ENCODE data around the gene LEP. TPM values are rescaled to one million over a fixed set of nuclear protein-coding genes. Genes with fewer than 3 reads are reported as not detected.

Gene LEP
- polyA plus RNA-seq, 1 experiment, result 0.05 TPM

DNA sequence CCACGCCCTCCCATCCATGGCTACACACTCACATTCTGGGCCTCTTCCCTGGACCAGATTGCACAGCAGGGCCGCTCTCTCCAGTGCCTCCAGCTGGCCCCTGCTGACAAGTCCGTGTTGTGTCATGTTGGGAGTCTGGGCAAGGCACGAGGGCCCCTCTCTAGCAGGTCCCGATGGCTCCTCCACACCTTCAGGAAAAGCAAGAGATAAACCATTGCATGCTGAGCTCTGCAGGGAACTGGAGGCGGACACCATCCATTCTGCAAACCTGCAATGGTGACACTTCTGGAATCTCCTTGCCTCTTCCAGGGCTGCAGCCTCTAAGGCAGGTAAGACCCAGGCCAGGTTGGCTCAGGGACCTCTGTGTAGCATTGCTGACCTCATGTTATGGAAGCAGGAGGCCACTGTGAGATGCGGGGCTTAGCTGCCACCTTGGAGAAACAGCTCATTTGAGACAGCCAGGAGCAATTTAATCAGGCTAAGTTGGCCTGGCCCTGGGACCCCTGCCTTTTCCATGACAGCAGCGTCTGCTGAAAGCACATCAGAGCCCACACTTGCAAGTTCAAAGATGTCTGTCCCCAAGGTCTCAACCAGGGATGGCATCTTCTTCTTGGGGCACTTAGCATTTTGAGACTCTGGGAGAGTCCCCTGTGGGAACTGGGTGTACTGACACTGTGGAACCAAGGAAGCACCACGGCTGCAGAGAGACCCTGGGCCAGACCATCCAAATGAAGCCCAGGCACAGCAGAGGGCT lies 34.2 kb upstream of the LEP start:
- CTCF ChIA-PET, result interaction anchor here (0.9 to 7.9 kb wide), 6 partner anchors 8 to 499 kb away, joined by 3 to 136 read pairs (median 18); no protein-coding TSS in a partner anchor
- Histone ChIP-seq H3K4me3 (ENCODE audit: low read depth, low read length) (no peak overlapping the region), H3K27me3 (ENCODE audit: control insufficient read depth, insufficient read depth, low read length) (peaks cover 32% of the 10 kb centered on the region), H3K36me3 (ENCODE audit: control insufficient read depth, insufficient read depth, low read length) (no peaks in the 10 kb centered on the region)
- TF ChIP-seq, protein P1, sequence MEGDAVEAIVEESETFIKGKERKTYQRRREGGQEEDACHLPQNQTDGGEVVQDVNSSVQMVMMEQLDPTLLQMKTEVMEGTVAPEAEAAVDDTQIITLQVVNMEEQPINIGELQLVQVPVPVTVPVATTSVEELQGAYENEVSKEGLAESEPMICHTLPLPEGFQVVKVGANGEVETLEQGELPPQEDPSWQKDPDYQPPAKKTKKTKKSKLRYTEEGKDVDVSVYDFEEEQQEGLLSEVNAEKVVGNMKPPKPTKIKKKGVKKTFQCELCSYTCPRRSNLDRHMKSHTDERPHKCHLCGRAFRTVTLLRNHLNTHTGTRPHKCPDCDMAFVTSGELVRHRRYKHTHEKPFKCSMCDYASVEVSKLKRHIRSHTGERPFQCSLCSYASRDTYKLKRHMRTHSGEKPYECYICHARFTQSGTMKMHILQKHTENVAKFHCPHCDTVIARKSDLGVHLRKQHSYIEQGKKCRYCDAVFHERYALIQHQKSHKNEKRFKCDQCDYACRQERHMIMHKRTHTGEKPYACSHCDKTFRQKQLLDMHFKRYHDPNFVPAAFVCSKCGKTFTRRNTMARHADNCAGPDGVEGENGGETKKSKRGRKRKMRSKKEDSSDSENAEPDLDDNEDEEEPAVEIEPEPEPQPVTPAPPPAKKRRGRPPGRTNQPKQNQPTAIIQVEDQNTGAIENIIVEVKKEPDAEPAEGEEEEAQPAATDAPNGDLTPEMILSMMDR (IDR thresholded peaks at IDR 0.05; ENCODE audit: insufficient read depth, low read depth, low read length), result no peak
- POLR2A ChIA-PET, result no interaction called here
- no peak for DNase-seq (ENCODE audit: low read depth)

DNA sequence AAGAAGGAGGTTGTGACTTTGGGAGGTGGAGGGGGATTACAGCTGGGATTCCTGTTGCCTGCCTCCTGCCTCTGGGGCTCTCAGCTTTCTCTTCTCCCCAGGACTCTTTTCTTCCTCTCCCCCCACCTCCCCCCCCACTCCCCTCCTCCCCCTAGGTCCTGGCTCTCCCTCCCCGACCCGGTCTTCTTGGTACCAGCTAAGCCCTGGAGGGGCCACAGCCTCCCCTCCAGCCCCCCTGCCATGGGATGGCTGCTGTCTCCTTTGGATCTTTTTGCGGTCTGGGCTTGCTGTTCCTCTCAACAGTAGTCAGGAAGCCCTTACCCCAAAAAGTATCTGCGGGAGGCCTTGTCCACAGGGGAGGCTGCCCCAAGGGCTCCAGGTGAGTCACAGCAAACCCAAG lies 33.5 kb upstream of the LEP start:
- no peak overlapping the region for H3K4me3 ChIP-seq (ENCODE audit: low read depth, low read length)
- TF ChIP-seq, protein P1 (IDR thresholded peaks at IDR 0.05; ENCODE audit: insufficient read depth, low read depth, low read length), result no peak
- CTCF ChIA-PET, result interaction anchor here (0.6 to 7.9 kb wide), 15 partner anchors 8 to 703 kb away, joined by 3 to 136 read pairs (median 5); partner anchors contain the start of gene LRRC4
- H3K36me3 ChIP-seq (ENCODE audit: control insufficient read depth, insufficient read depth, low read length), result no peaks in the 10 kb centered on the region
- POLR2A ChIA-PET, result no interaction called here
- peaks cover 25% of the 10 kb centered on the region for H3K27me3 ChIP-seq (ENCODE audit: control insufficient read depth, insufficient read depth, low read length)
- DNase-seq (ENCODE audit: low read depth), result no peak

DNA sequence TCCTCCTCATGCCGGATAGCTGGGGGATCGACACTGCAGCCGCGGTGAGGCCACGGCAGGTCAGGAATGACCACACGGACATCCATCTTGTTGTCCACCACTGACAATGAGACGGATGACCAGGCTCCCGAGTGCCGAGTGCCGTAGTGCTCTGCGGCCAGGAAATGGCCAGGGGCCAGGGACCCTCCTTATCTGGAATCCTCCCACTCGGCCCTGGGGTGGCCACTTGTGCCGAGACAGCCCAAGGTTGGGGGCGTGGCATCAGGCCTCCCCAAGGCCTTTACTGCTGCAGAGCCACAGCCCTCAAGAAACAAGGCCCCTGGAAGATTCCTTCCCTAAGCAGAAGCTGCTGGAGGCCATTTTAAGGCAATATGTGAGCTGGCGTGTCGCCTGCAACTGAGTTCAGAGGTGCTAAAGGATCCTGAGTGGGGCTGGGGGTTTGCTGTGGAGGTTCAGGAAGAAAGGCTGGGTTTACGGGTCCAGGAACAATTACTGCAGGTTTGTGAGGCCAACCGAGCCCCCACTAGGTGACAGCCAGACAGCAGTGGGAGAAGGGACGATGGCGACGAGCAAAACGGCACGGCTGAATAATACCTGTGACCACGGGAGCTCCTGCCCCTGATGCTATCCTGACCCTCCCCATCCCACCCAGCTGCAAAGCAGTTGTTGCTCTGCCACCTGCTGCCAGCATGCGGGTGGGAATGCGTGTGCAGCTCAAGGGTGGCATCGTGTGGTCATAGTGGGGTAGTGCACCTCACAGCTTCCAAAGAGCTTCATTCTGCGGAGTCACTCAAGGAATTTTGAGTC lies 31.6 kb upstream of the LEP start:
- Histone ChIP-seq H3K27me3 (ENCODE audit: control insufficient read depth, insufficient read depth, low read length) (peaks cover 15% of the 10 kb centered on the region), H3K4me3 (ENCODE audit: low read depth, low read length) (no peak overlapping the region), H3K36me3 (ENCODE audit: control insufficient read depth, insufficient read depth, low read length) (no peaks in the 10 kb centered on the region)
- ChIA-PET POLR2A (interaction anchor here (0.7 kb wide), 2 partner anchors 389 to 502 kb away, joined by 3 to 6 read pairs; no protein-coding TSS in a partner anchor), CTCF (interaction anchor here (0.6 to 7.9 kb wide), 52 partner anchors 9 to 1770 kb away, joined by 3 to 136 read pairs (median 4); partner anchors contain the start of gene ARF5)
- TF ChIP-seq, protein P1 (IDR thresholded peaks at IDR 0.05; ENCODE audit: insufficient read depth, low read depth, low read length), result peak; percentile 97
- no peak for DNase-seq (ENCODE audit: low read depth)

DNA sequence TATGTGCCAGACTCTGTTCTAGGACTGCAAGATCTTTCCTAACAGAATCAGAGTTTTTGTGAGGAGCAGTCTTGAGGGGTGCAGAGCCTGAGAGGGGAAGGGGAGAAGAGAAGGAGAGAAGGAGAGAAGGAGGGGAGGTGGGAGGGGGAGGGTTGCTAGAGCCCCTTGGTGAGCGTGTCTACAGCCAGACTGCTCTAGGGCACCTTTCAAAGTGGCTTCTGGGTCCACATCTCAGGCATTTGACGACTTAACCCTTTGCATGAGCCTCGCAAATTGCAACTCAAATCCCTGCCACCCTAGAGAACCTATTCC lies 31.1 kb upstream of the LEP start:
- TF ChIP-seq, protein P1 (IDR thresholded peaks at IDR 0.05; ENCODE audit: insufficient read depth, low read depth, low read length), result no peak

More for the DNA sequence above, 31.1 kb upstream of the LEP start:
- H3K36me3 ChIP-seq (ENCODE audit: control insufficient read depth, insufficient read depth, low read length), result no peaks in the 10 kb centered on the region
- no peak for DNase-seq (ENCODE audit: low read depth)
- H3K4me3 ChIP-seq (ENCODE audit: low read depth, low read length), result no peak overlapping the region
- ChIA-PET CTCF (interaction anchor here (0.6 to 7.9 kb wide), 41 partner anchors 8 to 1770 kb away, joined by 3 to 136 read pairs (median 5); partner anchors contain the start of gene ARF5), POLR2A (interaction anchor here (0.7 kb wide), 2 partner anchors 390 to 502 kb away, joined by 3 to 6 read pairs; no protein-coding TSS in a partner anchor)
- peaks cover 14% of the 10 kb centered on the region for H3K27me3 ChIP-seq (ENCODE audit: control insufficient read depth, insufficient read depth, low read length)
